ENCODE results near the gene MND1.
"Not testable (repeated sequence)": the region's sequence is repeated elsewhere in the genome, so short reads cannot be mapped to it uniquely, and the experiment has no call there.

The MND1 gene

DNA sequence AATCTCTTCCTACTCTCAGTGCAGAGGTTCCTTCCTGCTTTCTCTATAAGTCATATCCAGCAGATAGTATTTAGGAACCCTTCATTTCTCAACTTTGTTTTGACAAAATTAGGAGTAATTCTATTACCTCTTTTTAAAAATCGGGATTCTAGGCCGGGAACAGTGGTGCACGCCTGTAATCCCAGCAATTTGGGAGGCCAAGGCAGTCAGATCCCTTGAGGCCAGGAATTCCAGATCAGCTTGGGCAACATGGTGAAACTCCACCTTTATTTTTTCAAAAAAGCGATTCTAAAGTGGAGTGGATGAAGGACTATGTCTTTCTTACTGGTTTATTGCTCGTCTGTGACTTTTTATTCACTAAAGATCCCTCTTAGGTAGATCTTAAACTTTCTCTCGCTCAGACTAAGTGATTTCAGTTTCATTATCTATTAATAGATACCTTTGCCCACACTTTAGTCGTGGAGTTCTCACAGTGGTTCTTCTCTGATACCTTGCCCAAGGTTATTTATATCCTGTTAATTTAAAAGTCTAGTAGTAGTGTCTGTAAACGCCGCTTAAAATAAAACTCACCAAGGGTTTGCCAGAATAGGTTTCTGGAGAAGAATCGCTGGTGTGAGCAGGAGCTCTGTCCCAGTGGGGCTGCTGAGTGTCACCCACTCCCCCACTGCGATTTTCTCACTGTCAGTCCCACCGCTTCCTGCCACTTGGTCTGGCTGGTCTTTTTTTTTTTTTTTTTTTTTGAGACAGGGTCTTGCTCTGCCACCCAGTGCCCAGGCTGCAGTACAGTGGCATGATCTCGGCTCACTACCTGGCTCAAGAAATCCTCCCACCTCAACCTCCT, 94.6 kb downstream of the MND1 start:
- no peak for DNase-seq

DNA sequence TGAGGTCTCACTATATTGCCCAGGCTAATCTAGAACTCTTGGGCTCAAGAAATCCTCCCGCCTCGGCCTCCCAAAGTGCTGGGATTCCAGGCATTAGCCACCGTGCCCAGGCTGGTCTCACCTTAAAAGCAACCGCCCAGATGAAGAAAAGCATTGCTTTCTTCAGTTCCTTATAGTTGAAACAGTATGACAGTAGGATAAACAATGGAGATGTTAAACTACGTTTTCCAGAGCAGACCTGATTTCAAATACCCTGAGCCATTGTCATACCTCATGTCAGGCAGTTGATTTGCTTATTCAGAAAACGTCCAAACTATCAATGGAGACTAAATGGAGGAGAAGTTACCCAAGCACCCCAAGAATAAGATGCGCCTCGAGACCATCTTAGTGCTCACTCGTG, 95.3 kb downstream of the MND1 start:
- no peak for DNase-seq

GRCh38 chr4:153440475-153440874, 96.0 kb downstream of the MND1 start:
- DNase-seq, result no peak

GRCh38 chr4:153447175-153447905, 102.9 kb downstream of the MND1 start:
- no peak for DNase-seq

- DNase-seq, result no peak
These were observed 103.7 kb downstream of the MND1 start for GRCh38 chr4:153448003-153448731.

GRCh38 chr4:153449338-153449737, 104.8 kb downstream of the MND1 start:
- DNase-seq, result no peak

GRCh38 chr4:153450544-153450917, 106.0 kb downstream of the MND1 start:
- no peak for DNase-seq

- not testable (repeated sequence) for DNase-seq
These were observed 106.7 kb downstream of the MND1 start for GRCh38 chr4:153451145-153451544.

GRCh38 chr4:153451911-153452657, 107.6 kb downstream of the MND1 start:
- DNase-seq, result no peak

DNA sequence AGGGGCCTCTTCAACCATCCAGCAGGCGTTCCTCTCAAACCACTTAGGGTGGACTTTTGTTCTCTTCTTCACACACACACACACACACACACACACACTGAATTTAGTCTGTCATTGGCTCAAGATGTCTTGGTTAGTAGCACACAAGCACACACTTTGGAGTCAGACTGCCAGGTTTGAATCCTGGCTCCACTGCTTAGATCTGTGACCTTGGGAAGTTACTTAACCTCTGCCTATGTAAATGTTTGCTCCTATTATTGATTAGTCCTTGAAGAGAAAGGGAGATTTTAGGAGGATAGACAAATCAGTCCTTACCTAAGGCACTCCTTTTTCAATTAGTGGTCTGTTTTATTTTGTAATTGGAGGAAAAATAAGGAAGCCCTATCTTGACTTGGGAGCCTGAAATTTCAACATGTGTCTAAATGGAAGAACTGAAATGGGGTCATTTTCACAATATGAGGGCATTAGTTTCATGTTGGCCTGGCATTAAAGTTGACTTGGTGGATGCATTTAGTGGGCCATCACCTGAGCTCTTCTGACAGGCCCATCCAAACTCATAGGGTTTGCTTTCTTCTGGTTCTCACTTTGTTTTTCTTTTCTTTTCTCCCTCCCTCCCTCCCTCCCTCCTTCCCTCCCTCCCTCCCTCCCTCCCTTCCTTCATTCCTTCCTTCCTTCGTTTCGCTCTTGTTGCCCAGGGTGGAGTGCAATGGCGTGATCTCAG, 108.3 kb downstream of the MND1 start:
- DNase-seq, result no peak

DNA sequence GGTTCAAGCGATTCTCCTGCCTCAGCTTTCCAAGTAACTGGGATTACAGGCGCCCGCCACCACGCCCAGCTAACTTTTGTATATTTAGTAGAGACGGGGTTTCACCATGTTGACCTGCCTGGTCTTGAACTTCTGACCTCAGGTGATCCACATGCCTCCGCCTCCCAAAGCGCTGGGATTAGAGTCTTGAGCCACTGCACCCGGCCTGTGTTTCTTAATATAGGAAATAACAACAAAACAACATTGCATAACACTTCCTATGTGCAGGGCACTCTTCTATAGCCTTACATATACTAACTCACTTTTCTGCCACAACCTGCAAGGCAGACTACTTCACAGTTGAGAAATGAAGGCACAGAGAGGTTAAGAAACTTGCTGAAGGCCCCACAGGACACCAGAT, 108.9 kb downstream of the MND1 start:
- DNase-seq, result no peak

GRCh38 chr4:153458969-153459368, 114.5 kb downstream of the MND1 start:
- no peak for DNase-seq

DNA sequence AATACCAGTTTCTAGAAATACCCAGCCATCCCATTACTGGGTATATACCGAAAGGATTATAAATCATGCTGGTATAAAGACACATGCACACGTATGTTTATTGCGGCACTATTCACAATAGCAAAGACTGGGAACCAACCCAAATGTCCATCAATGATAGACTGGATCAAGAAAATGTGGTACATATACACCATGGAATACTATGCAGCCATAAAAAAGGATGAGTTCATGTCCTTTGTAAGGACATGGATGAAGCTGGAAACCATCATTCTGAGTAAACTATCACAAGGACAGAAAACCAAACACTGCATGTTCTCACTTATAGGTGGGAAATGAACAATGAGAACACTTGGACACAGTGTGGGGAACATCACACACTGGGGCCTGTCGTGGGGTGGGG, 117.1 kb downstream of the MND1 start:
- not testable (repeated sequence) for DNase-seq

DNA sequence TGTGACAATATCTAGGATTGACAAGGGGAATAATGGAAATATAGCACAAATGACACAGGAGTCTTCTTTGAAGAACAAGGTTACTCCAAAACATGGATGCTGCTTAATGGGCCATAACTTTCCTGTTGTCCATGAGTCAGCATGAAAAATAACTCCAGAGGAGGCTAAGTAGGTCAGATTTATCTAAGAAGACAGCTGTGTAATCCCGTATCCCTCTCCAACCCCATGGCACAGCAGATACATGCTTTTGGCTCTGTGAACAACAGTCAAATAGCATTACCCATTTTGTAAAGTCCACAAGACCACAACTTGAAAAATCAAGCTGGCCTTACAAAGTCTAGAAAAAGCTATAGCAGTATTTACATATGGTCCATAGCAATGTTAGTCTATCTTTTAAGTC, 119.6 kb downstream of the MND1 start:
- no peak for DNase-seq

All from anterior cingulate cortex (tissue), 58 donors.